Cardiac muscle cell (in vitro differentiated cells and primary cell): ENCODE measurements around the gene COL25A1. TPM values are rescaled to one million over a fixed set of nuclear protein-coding genes. Genes with fewer than 3 reads are reported as not detected.

Experiments used
- DNase-seq, 2 donors: peaks; one replicate each; pipeline versions ENCODE4 v3.0.0 to v3.0.0-alpha.2; 2010 to 2017; ENCODE audit warnings: low read depth in 1 of 2, low spot score in 1 of 2
- H3K27ac ChIP-seq: fragments of 200-600 bp; sonication (generic); 2 replicates; pipeline ENCODE4 v1.5.1; 2016
- H3K27me3 ChIP-seq: fragments of 200-600 bp; sonication (generic); 2 replicates; pipeline ENCODE4 v1.6.0; 2016; ENCODE audit warnings: control low read depth
- H3K36me3 ChIP-seq: fragments of 200-600 bp; sonication (generic); 2 replicates; pipeline ENCODE4 v1.5.1; 2016; ENCODE audit warnings: control low read depth
- H3K4me1 ChIP-seq: fragments of 200-600 bp; sonication (generic); 2 replicates; pipeline ENCODE4 v1.8.1; 2017; ENCODE audit warnings: low read depth, mild to moderate bottlenecking, mixed run types
- H3K4me3 ChIP-seq: fragments of 200-600 bp; sonication (generic); 2 replicates; pipeline ENCODE4 v1.5.1; 2016; ENCODE audit warnings: mild to moderate bottlenecking
- H3K9me3 ChIP-seq: fragments of 200-600 bp; sonication (generic); 2 replicates; pipeline ENCODE4 v1.5.1; 2017; ENCODE audit warnings: low read depth, mild to moderate bottlenecking, control low read depth
- CTCF ChIP-seq: IDR thresholded peaks from 2 replicates; pipeline ENCODE4 v1.5.1; 2012; ENCODE audit warnings: low read depth, mild to moderate bottlenecking, low read length
- polyA plus RNA-seq: library from polyadenylated mRNA; unstranded; fragments of >200 nt; fragmentation: Nextera tagmentation; extraction: Ambion mirVana; gene quantifications from 2 replicates; pipeline ENCODE4 v1.2.1, GENCODE V29; 2016
- total RNA-seq: library from RNA; depleted of rRNA; stranded (reverse); fragments of >200 nt; gene quantifications from 2 replicates; pipeline ENCODE4 v1.2.3, GENCODE V29; 2016

Gene COL25A1
- total and polyA plus RNA-seq, 2 experiments from 2014 or later, result 3.5 to 8.4 TPM

- Histone ChIP-seq H3K4me1 (no peaks in the 10 kb centered on the region), H3K27me3 (no peaks in the 10 kb centered on the region), H3K27ac (no peak overlapping the region), H3K4me3 (no peak overlapping the region), H3K9me3 (no peaks in the 10 kb centered on the region), H3K36me3 (no peaks in the 10 kb centered on the region)
- no peak for TF ChIP-seq CTCF
- DNase-seq, result no peak
These were observed 526.5 kb downstream of the COL25A1 start for GRCh38 chr4:108775921-108776320.

GRCh38 chr4:108774809-108775530 lies 527.5 kb downstream of the COL25A1 start:
- TF ChIP-seq CTCF, result no peak
- no peak overlapping the region for H3K27ac ChIP-seq

GRCh38 chr4:108772402-108772801 lies 530.1 kb downstream of the COL25A1 start:
- Histone ChIP-seq H3K27me3 (no peaks in the 10 kb centered on the region), H3K9me3 (no peaks in the 10 kb centered on the region), H3K27ac (no peak overlapping the region), H3K4me1 (no peaks in the 10 kb centered on the region), H3K36me3 (no peaks in the 10 kb centered on the region), H3K4me3 (no peak overlapping the region)
- no peak for DNase-seq
- no peak for TF ChIP-seq CTCF

More at GRCh38 chr4:108774809-108775530, 527.5 kb downstream of the COL25A1 start:
- H3K9me3 ChIP-seq, result no peaks in the 10 kb centered on the region
- no peak for DNase-seq
- no peak overlapping the region for H3K4me3 ChIP-seq
- H3K4me1 ChIP-seq, result no peaks in the 10 kb centered on the region
- H3K27me3 ChIP-seq, result no peaks in the 10 kb centered on the region
- H3K36me3 ChIP-seq, result no peaks in the 10 kb centered on the region

- no peak overlapping the region for H3K4me3 ChIP-seq
- no peaks in the 10 kb centered on the region for H3K9me3 ChIP-seq
- H3K27ac ChIP-seq, result no peak overlapping the region
- peaks cover 11% of the 10 kb centered on the region for H3K27me3 ChIP-seq
- no peak for TF ChIP-seq CTCF
- DNase-seq, result no peak
- no peaks in the 10 kb centered on the region for H3K36me3 ChIP-seq
- H3K4me1 ChIP-seq, result peaks cover 13% of the 10 kb centered on the region
These were observed 536.4 kb downstream of the COL25A1 start for GRCh38 chr4:108766058-108766457.

- peaks cover 13% of the 10 kb centered on the region for H3K4me1 ChIP-seq
- TF ChIP-seq CTCF, result no peak
These were observed 538.5 kb downstream of the COL25A1 start for GRCh38 chr4:108763986-108764385.

More at GRCh38 chr4:108763986-108764385, 538.5 kb downstream of the COL25A1 start:
- Histone ChIP-seq H3K36me3 (no peaks in the 10 kb centered on the region), H3K27ac (no peak overlapping the region), H3K4me3 (no peak overlapping the region), H3K9me3 (no peaks in the 10 kb centered on the region), H3K27me3 (peaks cover 18% of the 10 kb centered on the region)
- no peak for DNase-seq
